OCI-LY7 (cell line): ENCODE results near the gene GALNT2. TPM values are rescaled to one million over a fixed set of nuclear protein-coding genes. Genes with fewer than 3 reads are reported as not detected.

ENCODE experiments used
- BruUV-seq: library from RNA; stranded (reverse); fragments of 400-500 nt; replicated peaks from 2 replicates; lab custom pipeline; 2021; lab: Mats Ljungman, UMichigan
- CTCF ChIA-PET: fragments of 300-600 bp; sonication (Branson Sonifier 250); formaldehyde crosslinking; loops from one replicate; lab custom pipeline; 2022; ENCODE audit warnings: antibody characterized with exemption; ENCODE audit not compliant: unreplicated experiment; lab: Charles Lee
- POLR2A ChIA-PET: fragments of 300-600 bp; sonication (Branson Sonifier 250); formaldehyde crosslinking; loops from one replicate; lab custom pipeline; 2022; ENCODE audit warnings: antibody characterized with exemption; lab: Charles Lee
- DNase-seq: peaks from one replicate; pipeline ENCODE4 v3.0.0-alpha.2; 2015; ENCODE audit warnings: low spot score
- H2AFZ ChIP-seq: fragments of 200-600 bp; sonication (generic), shearing (Covaris generic); 2 replicates; pipeline ENCODE4 v1.6.1; 2014; ENCODE audit warnings: mild to moderate bottlenecking, antibody characterized with exemption, low read length, moderate library complexity
- H3K27ac ChIP-seq: fragments of 200-600 bp; sonication (generic); 2 replicates; pipeline ENCODE4 v1.5.1; 2014; ENCODE audit warnings: mixed run types, low read depth, mild to moderate bottlenecking, moderate library complexity, low read length, inconsistent platforms; ENCODE audit not compliant: poor library complexity, severe bottlenecking
- H3K36me3 ChIP-seq: fragments of 200-600 bp; sonication (generic); 2 replicates; pipeline ENCODE4 v1.6.1; 2014; ENCODE audit warnings: mild to moderate bottlenecking, antibody characterized with exemption, low read length, moderate library complexity, mixed read lengths; ENCODE audit not compliant: insufficient read depth
- H3K4me1 ChIP-seq: fragments of 200-600 bp; sonication (generic); 2 replicates; pipeline ENCODE4 v1.5.1; 2014; ENCODE audit warnings: mild to moderate bottlenecking, low read length; ENCODE audit not compliant: insufficient read depth, poor library complexity, severe bottlenecking
- H3K4me2 ChIP-seq: fragments of 200-600 bp; sonication (generic); 2 replicates; pipeline ENCODE4 v1.6.1; 2014; ENCODE audit warnings: mild to moderate bottlenecking, low read length
- H3K4me3 ChIP-seq: fragments of 200-600 bp; sonication (generic); 2 replicates; pipeline ENCODE4 v1.5.1; 2014; ENCODE audit warnings: mild to moderate bottlenecking, low read depth, low read length; ENCODE audit not compliant: poor library complexity, severe bottlenecking
- H3K79me2 ChIP-seq: fragments of 200-600 bp; sonication (generic); 2 replicates; pipeline ENCODE4 v1.6.1; 2016; ENCODE audit warnings: low read depth, mild to moderate bottlenecking, low read length, moderate library complexity, mixed read lengths; ENCODE audit not compliant: insufficient read depth
- H3K9me2 ChIP-seq: fragments of 200-600 bp; sonication (generic); 2 replicates; pipeline ENCODE4 v1.6.1; 2016; ENCODE audit warnings: mild to moderate bottlenecking, low read length, mixed read lengths; ENCODE audit not compliant: insufficient read depth
- H3K9me3 ChIP-seq: fragments of 200-600 bp; sonication (generic); 2 replicates; pipeline ENCODE4 v1.6.1; 2014; ENCODE audit warnings: mild to moderate bottlenecking, mixed run types, low read length, mixed read lengths
- H4K20me1 ChIP-seq: fragments of 200-600 bp; sonication (generic); 2 replicates; pipeline ENCODE4 v1.6.1; 2014; ENCODE audit warnings: mild to moderate bottlenecking, antibody characterized with exemption, low read length, moderate library complexity, mixed read lengths; ENCODE audit not compliant: insufficient read depth
- CTCF ChIP-seq: fragments of 200-600 bp; sonication (generic); conservative IDR thresholded peaks from 2 replicates; pipeline ENCODE4 v1.5.1; 2014; ENCODE audit warnings: mild to moderate bottlenecking, antibody characterized with exemption, low read length, moderate library complexity, mixed read lengths
- EZH2phosphoT487 ChIP-seq: fragments of 200-600 bp; sonication (generic); IDR thresholded peaks from 2 replicates; pipeline ENCODE4 v1.6.1; 2018; ENCODE audit warnings: low read depth, borderline replicate concordance, mild to moderate bottlenecking, mixed run types, antibody characterized with exemption, low read length, moderate library complexity, mixed read lengths
- intact Hi-C: fragments of 100-400 bp; cut with micrococcal nuclease; formaldehyde crosslinking; loops from one replicate; pipeline ENCODE4 v1.10.0; 2022; ENCODE audit not compliant: unreplicated experiment
- total RNA-seq, 2 experiments: library from RNA; depleted of rRNA in 1 of 2; stranded (reverse); fragments of >200 nt in 1 of 2; shearing (Covaris generic) in 1 of 2; gene quantifications; 2 replicates each; pipeline ENCODE4 v1.2.3, GENCODE V29; 2014 to 2022

The GALNT2 gene
- total RNA-seq, 2 experiments from 2014 or later: 29.9 to 67.3 TPM

DNA sequence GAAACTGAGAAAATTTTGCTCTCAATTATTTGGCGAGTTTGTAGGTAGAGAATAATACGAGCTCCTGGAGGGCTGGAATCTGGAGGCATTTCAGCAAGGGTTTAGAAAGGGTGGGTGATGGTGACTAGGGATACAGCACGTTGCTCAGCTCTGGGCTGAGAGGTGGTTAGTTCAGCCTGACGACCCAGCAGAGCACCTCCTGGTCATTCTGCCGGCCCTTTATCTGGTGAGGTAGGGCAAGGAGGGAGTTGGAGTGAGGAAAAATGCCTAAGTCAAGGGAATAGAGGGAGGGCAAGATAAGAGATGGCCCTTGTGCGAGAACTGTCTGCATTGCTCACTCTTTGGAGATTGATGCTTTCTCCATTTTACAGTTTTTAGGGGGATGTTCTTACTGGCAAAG, 19.1 kb downstream of the GALNT2 start:
- H3K79me2 ChIP-seq: peaks cover 18% of the 10 kb centered on the region; the same call in 1 of the 2 replicates
- H3K27ac ChIP-seq: no peak overlapping the region
- H4K20me1 ChIP-seq: peaks cover 3% of the 10 kb centered on the region; the same call in 1 of the 2 replicates
- no peaks in the 10 kb centered on the region for H3K9me2 ChIP-seq
- DNase-seq: no peak
- BruUV-seq: no TSS peak
- CTCF ChIA-PET: no interaction called here
- no peak overlapping the region for H3K4me3 ChIP-seq
- H2AFZ ChIP-seq: no peak overlapping the region
- H3K36me3 ChIP-seq: peaks cover 13% of the 10 kb centered on the region
- H3K9me3 ChIP-seq: no peaks in the 10 kb centered on the region
- H3K4me1 ChIP-seq: peaks cover 13% of the 10 kb centered on the region
- intact Hi-C loops: no loop called here
- POLR2A ChIA-PET: interaction anchor here (0.6 to 1.1 kb wide), 5 partner anchors 14 to 372 kb away, joined by 3 to 7 read pairs (median 3); no protein-coding TSS in a partner anchor
- no peak for TF ChIP-seq EZH2phosphoT487
- no peak for TF ChIP-seq CTCF
- no peak overlapping the region for H3K4me2 ChIP-seq

DNA sequence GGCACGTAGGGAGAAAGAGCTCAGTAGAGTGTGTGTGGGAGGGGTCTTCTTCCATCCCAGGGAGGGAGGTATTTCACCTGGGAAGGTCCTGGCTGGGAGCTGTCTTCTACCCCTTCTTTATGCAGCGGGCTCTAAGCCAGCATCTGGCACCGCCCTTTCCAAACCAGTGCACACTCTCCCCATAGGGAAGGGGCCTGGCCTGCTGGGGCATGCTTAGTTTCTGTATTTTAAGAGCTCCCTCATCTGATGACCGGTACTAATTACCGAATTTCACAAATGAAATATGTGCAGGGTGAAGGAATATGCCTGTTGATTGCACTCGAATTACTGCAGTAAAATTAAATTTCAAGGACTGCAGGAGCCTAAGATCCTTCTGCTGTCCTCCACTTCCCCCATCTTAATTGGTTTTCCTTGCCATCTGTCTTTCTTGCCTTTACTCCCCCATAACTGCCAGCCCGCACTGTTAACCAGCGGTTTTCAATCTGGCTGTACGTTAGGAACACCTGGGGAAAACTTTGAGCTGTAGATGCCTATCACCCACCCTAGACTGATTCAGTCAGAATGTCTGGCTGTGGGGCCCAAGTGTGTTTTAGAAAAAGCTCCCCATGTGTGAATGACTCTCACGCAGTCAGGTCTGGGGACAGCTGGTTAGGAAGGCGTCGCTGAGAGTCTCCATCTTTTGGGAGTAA, 20.1 kb downstream of the GALNT2 start:
- CTCF ChIA-PET: interaction anchor here (1.0 kb wide), 1 partner anchor 9 kb away, joined by 3 read pairs; no protein-coding TSS in a partner anchor
- no peak for DNase-seq
- BruUV-seq: no TSS peak
- H2AFZ ChIP-seq: no peak overlapping the region
- peaks cover 3% of the 10 kb centered on the region; the same call in 1 of the 2 replicates for H4K20me1 ChIP-seq
- H3K79me2 ChIP-seq: peaks cover 23% of the 10 kb centered on the region; the same call in 1 of the 2 replicates
- POLR2A ChIA-PET: interaction anchor here (0.6 to 1.5 kb wide), 8 partner anchors 8 to 558 kb away, joined by 3 to 8 read pairs (median 3); no protein-coding TSS in a partner anchor
- no peaks in the 10 kb centered on the region for H3K9me3 ChIP-seq
- no peak overlapping the region for H3K4me2 ChIP-seq
- no peaks in the 10 kb centered on the region for H3K9me2 ChIP-seq
- no peak overlapping the region for H3K4me3 ChIP-seq
- intact Hi-C loops: no loop called here
- H3K27ac ChIP-seq: no peak overlapping the region
- TF ChIP-seq EZH2phosphoT487 (no peak), CTCF (no peak)
- peaks cover 15% of the 10 kb centered on the region for H3K36me3 ChIP-seq
- H3K4me1 ChIP-seq: peaks cover 13% of the 10 kb centered on the region
